Natural killer cell (primary cell): ENCODE results near the gene CHST12. TPM values are rescaled to one million over a fixed set of nuclear protein-coding genes. Genes with fewer than 3 reads are reported as not detected.
A peak's percentile ranks its signal among the peaks of the same experiment; 100 is the strongest.

Experiments
- ATAC-seq, 3 donors: fragments of 150-1000 bp in 2 of 3; fragments of 200-7000 bp in 1 of 3; cut with Tn5 transposase; 1 replicate in 1 of 3; 2 replicates in 2 of 3; pipeline ENCODE4 v1.10.0; 2021; ENCODE audit warnings: mild to moderate bottlenecking in 2 of 3, moderate library complexity in 2 of 3
- DNase-seq, 2 donors: peaks; one replicate each; pipeline versions ENCODE4 v3.0.0 to v3.0.0-alpha.2; 2013 to 2021; ENCODE audit warnings: mixed read lengths in 1 of 2
- H3K27ac ChIP-seq: one replicate; pipeline ENCODE4 v1.5.1; 2013; ENCODE audit warnings: mild to moderate bottlenecking, low read length
- H3K27me3 ChIP-seq: one replicate; pipeline ENCODE4 v1.6.1; 2013; ENCODE audit warnings: low read length; ENCODE audit not compliant: control insufficient read depth, insufficient read depth
- H3K36me3 ChIP-seq: one replicate; pipeline ENCODE4 v1.6.1; 2013; ENCODE audit warnings: low read length; ENCODE audit not compliant: control insufficient read depth, insufficient read depth
- H3K4me1 ChIP-seq: one replicate; pipeline ENCODE4 v1.6.1; 2013; ENCODE audit warnings: low read length; ENCODE audit not compliant: control insufficient read depth, insufficient read depth
- H3K4me3 ChIP-seq: one replicate; pipeline ENCODE4 v1.5.1; 2013; ENCODE audit warnings: low read length
- H3K9me3 ChIP-seq: one replicate; pipeline ENCODE4 v1.6.1; 2013; ENCODE audit warnings: low read length; ENCODE audit not compliant: control insufficient read depth, insufficient read depth
- H3K27ac Mint-ChIP-seq, 2 donors: one replicate each; pipeline ENCODE4 v1.8.0; 2022; ENCODE audit warnings: mild to moderate bottlenecking in 2 of 2, mixed read lengths in 2 of 2, moderate library complexity in 1 of 2
- H3K27me3 Mint-ChIP-seq, 2 donors: one replicate each; pipeline ENCODE4 v1.8.0; 2022; ENCODE audit warnings: low read depth in 2 of 2, mixed read lengths in 2 of 2
- H3K36me3 Mint-ChIP-seq: one replicate; pipeline ENCODE4 v1.8.0; 2022; ENCODE audit warnings: mixed read lengths
- H3K4me1 Mint-ChIP-seq, 2 donors: one replicate each; pipeline ENCODE4 v1.8.0; 2022; ENCODE audit warnings: mixed read lengths in 2 of 2
- H3K4me3 Mint-ChIP-seq: one replicate; pipeline ENCODE4 v1.8.0; 2022; ENCODE audit warnings: mild to moderate bottlenecking, moderate library complexity, mixed read lengths
- H3K9me3 Mint-ChIP-seq, 2 donors: one replicate each; pipeline ENCODE4 v1.8.0; 2022; ENCODE audit warnings: mixed read lengths in 2 of 2
- WGBS: methylation state at CpG from one replicate; pipeline ENCODE4 v1.1.7; 2013; ENCODE audit warnings: missing lambda C conversion rate; ENCODE audit not compliant: insufficient coverage; 5-methylcytosine and 5-hydroxymethylcytosine counted together
- intact Hi-C: fragments of 100-400 bp; cut with micrococcal nuclease; formaldehyde crosslinking; loops from one replicate; pipeline ENCODE4 v1.14.2; 2022
- total RNA-seq, 4 donors: library from RNA; stranded (reverse); fragments of 120-200 nt in 1 of 4; gene quantifications; one replicate each; pipeline versions ENCODE4 v1.2.3 to v1.2.4, GENCODE V29; 2013 to 2022
- TF ChIP-seq, protein P1 (sequence below): fragments of 200-600 bp; IDR thresholded peaks from one replicate; pipeline ENCODE4 v1.8.0; 2022; ENCODE audit warnings: antibody characterized with exemption

CHST12 gene
- total RNA-seq, 3 donors from 2014 or later (not counting 1 experiment from before 2014, with no cell fraction given) = 102 to 159 (median 124) TPM

DNA sequence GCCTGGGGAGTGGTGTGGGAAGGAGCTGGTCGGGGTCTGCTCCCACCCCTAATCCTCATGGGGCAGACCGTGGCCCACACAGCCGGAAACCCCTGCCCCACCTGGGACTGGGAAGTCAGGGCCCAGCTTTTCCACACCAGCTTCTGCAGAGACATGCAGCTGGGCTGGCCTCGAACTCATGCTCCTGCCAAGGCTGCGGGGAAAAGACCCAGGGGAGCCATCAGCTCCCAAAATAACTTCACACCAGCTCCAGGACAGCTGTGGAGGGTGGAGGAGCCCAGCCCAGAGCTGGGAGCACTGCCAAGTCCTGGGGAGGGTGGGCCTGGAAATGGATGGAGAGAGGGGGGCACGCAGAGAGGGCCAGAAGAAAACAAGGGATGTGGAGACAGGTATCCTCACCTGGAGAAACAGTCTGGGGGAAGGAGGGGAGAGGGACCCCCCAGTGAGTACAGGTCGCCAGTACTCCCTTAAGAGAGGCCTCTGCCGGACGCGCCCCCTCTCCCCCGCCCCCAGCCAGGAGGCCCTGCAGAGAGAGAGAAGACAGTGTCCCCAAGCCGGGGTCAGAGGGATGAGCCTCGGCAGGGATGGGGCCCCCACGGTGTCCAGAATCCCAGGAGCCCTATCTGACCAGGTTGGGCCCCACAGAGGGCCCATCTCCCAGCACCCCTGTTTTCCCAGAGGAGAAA, 84.3 kb downstream of the CHST12 start:
- no peak overlapping the region for H3K4me3 ChIP-seq
- DNase-seq (no peak), ATAC-seq (no peak)
- peaks cover 8% of the 10 kb centered on the region for H3K9me3 ChIP-seq
- no peak overlapping the region for H3K27ac Mint-ChIP-seq
- WGBS = 76% methylated on average over 14 of the region's 14 CpGs
- peaks cover 2% of the 10 kb centered on the region for H3K27me3 ChIP-seq
- TF ChIP-seq, protein P1, sequence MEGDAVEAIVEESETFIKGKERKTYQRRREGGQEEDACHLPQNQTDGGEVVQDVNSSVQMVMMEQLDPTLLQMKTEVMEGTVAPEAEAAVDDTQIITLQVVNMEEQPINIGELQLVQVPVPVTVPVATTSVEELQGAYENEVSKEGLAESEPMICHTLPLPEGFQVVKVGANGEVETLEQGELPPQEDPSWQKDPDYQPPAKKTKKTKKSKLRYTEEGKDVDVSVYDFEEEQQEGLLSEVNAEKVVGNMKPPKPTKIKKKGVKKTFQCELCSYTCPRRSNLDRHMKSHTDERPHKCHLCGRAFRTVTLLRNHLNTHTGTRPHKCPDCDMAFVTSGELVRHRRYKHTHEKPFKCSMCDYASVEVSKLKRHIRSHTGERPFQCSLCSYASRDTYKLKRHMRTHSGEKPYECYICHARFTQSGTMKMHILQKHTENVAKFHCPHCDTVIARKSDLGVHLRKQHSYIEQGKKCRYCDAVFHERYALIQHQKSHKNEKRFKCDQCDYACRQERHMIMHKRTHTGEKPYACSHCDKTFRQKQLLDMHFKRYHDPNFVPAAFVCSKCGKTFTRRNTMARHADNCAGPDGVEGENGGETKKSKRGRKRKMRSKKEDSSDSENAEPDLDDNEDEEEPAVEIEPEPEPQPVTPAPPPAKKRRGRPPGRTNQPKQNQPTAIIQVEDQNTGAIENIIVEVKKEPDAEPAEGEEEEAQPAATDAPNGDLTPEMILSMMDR = no peak
- peaks cover 0 to 10% of the 10 kb centered on the region in 2 donors for H3K4me1 Mint-ChIP-seq
- H3K4me3 Mint-ChIP-seq = no peak overlapping the region
- H3K27ac ChIP-seq = no peak overlapping the region
- H3K27me3 Mint-ChIP-seq = peaks cover 0 to 14% of the 10 kb centered on the region in 2 donors
- no peaks in the 10 kb centered on the region for H3K4me1 ChIP-seq
- no peaks in the 10 kb centered on the region for H3K36me3 Mint-ChIP-seq
- no peaks in the 10 kb centered on the region for H3K36me3 ChIP-seq
- H3K9me3 Mint-ChIP-seq = peaks cover 0 to 11% of the 10 kb centered on the region in 2 donors
- intact Hi-C loops = no loop called here

DNA sequence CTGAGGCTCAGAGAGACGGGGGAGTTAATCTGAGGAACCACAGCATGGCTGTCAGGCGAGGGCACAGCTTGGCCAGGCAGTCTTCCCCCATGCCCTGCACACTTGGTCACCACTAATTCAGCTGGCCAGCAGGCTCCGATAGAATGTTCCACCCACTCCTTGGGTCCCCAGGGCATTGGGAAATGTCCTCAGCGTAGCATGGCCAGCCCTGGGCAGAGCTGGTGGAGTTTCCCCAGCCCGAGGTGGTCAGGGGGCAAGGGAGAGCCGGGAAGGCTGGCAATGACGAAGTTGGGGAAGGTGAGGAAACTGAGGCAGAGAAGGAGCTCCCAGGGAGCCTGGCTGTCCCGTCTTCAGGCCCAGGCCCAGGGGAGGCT, 84.8 kb downstream of the CHST12 start:
- intact Hi-C loops = no loop called here
- TF ChIP-seq, protein P1 = no peak
- H3K27me3 Mint-ChIP-seq = peaks cover 0 to 14% of the 10 kb centered on the region in 2 donors
- no peaks in the 10 kb centered on the region for H3K36me3 Mint-ChIP-seq
- Histone ChIP-seq H3K36me3 (no peaks in the 10 kb centered on the region), H3K27ac (no peak overlapping the region), H3K27me3 (peaks cover 2% of the 10 kb centered on the region), H3K4me1 (no peaks in the 10 kb centered on the region), H3K9me3 (peaks cover 3% of the 10 kb centered on the region), H3K4me3 (no peak overlapping the region)
- H3K4me3 Mint-ChIP-seq = no peak overlapping the region
- no peak for DNase-seq
- WGBS = 89% methylated on average over 8 of the region's 8 CpGs
- H3K4me1 Mint-ChIP-seq = peaks cover 0 to 10% of the 10 kb centered on the region in 2 donors
- H3K27ac Mint-ChIP-seq = no peak overlapping the region
- H3K9me3 Mint-ChIP-seq = peaks cover 0 to 11% of the 10 kb centered on the region in 2 donors
- no peak for ATAC-seq

DNA sequence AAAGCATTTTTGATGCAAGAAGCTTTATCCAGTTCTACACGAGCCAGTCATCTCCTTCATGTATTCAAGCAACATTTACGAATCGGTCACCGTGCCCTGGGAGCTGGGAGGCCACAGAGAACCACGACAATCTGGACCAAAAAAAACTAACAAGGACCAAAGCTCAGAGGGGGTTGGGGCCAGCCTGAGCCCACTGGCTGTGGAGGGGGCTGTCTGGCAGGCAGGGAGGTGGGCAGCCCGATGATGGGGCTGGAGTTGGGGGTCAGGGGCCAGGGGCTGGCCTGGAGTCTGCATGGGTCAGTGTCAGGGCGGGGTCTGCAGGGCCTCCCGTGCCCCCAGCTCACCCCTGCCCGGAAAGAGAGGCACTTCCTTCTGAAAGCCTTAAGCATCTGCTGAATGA, 85.3 kb downstream of the CHST12 start:
- no peak for ATAC-seq
- Histone ChIP-seq H3K27me3 (peaks cover 2% of the 10 kb centered on the region), H3K9me3 (no peaks in the 10 kb centered on the region), H3K4me1 (peaks cover under 1% of the 10 kb centered on the region), H3K36me3 (no peaks in the 10 kb centered on the region), H3K27ac (no peak overlapping the region), H3K4me3 (no peak overlapping the region)
- intact Hi-C loops = no loop called here
- peak overlapping the region in 1 of 2 donors; percentile 43 for H3K27ac Mint-ChIP-seq
- H3K27me3 Mint-ChIP-seq = peaks cover 0 to 17% of the 10 kb centered on the region in 2 donors
- H3K9me3 Mint-ChIP-seq = peaks cover 0 to 11% of the 10 kb centered on the region in 2 donors
- no peaks in the 10 kb centered on the region for H3K36me3 Mint-ChIP-seq
- TF ChIP-seq, protein P1 = no peak
- no peak overlapping the region for H3K4me3 Mint-ChIP-seq
- WGBS = 54% methylated on average over 9 of the region's 9 CpGs
- no peak for DNase-seq
- H3K4me1 Mint-ChIP-seq = peaks cover 0 to 10% of the 10 kb centered on the region in 2 donors
